GM23338 (cell line): Measurements from ENCODE around the gene SUPT5H.

Experiments used
- CREB1 ChIP-seq: fragments of 250-450 bp; sonication (Bioruptor Pico); IDR thresholded peaks from 2 replicates; pipeline ENCODE4 v1.5.0; 2020; ENCODE audit warnings: low read depth, mild to moderate bottlenecking, moderate library complexity
- CTCF ChIP-seq, 2 experiments: fragments of 200-600 bp in 1 of 2; sonication (generic) in 1 of 2; conservative IDR thresholded peaks; 2 replicates each; pipeline versions ENCODE4 v1.5.1 to v1.6.1; 2016 to 2017; ENCODE audit warnings: antibody characterized with exemption in 2 of 2, low read depth in 2 of 2, mild to moderate bottlenecking in 2 of 2, moderate library complexity in 1 of 2
- EZH2 ChIP-seq: fragments of 200-600 bp; sonication (generic); IDR thresholded peaks from one replicate; pipeline ENCODE4 v1.8.0; 2017; ENCODE audit warnings: antibody characterized with exemption, mild to moderate bottlenecking, low read depth; ENCODE audit not compliant: unreplicated experiment
- JUNB ChIP-seq: IDR thresholded peaks from one replicate; pipeline ENCODE4 v1.6.1; 2016; ENCODE audit warnings: antibody characterized with exemption; ENCODE audit not compliant: unreplicated experiment
- ZNF114 ChIP-seq: fragments of 250-450 bp; sonication (Bioruptor Pico); IDR thresholded peaks from 2 replicates; pipeline ENCODE4 v1.5.0; 2020; ENCODE audit warnings: mild to moderate bottlenecking, moderate library complexity
- ZNF462 ChIP-seq: fragments of 250-450 bp; sonication (Bioruptor Pico); IDR thresholded peaks from 2 replicates; pipeline ENCODE4 v1.5.0; 2020; ENCODE audit warnings: mild to moderate bottlenecking, moderate library complexity
- TF ChIP-seq, protein P1 (sequence below): IDR thresholded peaks from 2 replicates; pipeline ENCODE4 v1.6.1; 2016; ENCODE audit warnings: antibody characterized with exemption

DNA sequence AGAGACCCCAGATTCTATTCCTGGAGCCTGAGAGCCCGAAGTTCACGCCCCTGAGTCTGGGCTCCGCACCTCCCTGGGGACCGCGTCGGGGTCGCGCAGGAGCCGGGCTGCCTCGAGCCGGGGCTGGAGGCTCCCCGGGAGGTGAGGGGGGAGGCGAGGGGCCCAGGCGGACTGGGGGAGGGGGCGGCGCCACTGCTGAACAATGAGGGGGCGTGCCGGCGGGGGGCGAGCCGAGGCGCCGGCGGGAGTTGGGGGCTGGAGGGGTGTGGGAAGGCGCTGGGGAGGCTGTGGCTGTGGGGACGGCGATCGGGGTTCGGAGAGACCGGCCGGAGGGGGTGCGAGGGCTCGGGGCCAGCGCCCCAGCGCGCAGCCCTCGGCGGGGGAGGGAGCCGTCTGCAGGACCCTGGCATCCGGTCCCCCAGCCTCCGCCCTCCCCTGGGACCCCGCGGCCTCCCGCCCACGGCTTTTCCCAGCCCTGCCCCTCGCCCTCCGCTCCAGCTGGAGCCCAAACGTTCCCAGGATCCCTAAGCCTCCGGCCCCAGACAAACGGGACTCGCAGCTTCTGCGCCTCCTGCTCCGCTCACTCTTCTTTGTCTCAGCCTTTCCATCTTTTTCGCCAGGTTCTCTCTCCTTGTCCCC is 32.0 kb upstream of the SUPT5H start:
- TF ChIP-seq, protein P1, sequence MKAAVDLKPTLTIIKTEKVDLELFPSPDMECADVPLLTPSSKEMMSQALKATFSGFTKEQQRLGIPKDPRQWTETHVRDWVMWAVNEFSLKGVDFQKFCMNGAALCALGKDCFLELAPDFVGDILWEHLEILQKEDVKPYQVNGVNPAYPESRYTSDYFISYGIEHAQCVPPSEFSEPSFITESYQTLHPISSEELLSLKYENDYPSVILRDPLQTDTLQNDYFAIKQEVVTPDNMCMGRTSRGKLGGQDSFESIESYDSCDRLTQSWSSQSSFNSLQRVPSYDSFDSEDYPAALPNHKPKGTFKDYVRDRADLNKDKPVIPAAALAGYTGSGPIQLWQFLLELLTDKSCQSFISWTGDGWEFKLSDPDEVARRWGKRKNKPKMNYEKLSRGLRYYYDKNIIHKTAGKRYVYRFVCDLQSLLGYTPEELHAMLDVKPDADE, result peak; percentile 27; the same call in 1 of the 2 replicates
- no peak for TF ChIP-seq CTCF (conservative IDR thresholded peaks at IDR 0.05; ENCODE audit: low read depth in 2 of 2)
- no peak for TF ChIP-seq CREB1 (CRISPR knock-in tag)
- TF ChIP-seq EZH2, result no peak
- no peak for TF ChIP-seq ZNF462 (CRISPR knock-in tag)
- TF ChIP-seq ZNF114, result no peak
- no peak for TF ChIP-seq JUNB
